ENCODE measurements around the gene SLC18A3. TPM values are rescaled to one million over a fixed set of nuclear protein-coding genes. Genes with fewer than 3 reads are reported as not detected.
A peak's percentile ranks its signal among the peaks of the same experiment; 100 is the strongest.

Gene SLC18A3
- total and polyA plus RNA-seq, 12 donors, result not detected

DNA sequence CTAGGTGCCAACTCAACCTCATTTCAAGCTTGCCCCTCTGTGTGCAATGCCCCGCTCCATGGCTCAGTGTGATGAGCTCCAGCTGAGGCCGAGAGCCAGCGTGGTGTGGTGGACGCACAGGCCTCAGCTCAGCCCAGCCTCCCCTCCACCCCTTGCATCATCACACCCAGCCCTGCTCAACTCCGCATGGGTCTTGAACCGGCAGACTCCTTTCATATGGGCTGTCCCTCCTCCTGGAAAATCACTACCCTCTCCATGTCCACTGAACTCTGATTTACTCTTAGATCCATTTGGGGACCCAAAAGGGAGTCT, 16.6 kb upstream of the SLC18A3 start:
- 79 to 83% methylated on average over 6 of the region's 6 CpGs for WGBS, 2 donors
- DNase-seq (no peak), ATAC-seq (no peak)
- TF ChIP-seq, protein P1, sequence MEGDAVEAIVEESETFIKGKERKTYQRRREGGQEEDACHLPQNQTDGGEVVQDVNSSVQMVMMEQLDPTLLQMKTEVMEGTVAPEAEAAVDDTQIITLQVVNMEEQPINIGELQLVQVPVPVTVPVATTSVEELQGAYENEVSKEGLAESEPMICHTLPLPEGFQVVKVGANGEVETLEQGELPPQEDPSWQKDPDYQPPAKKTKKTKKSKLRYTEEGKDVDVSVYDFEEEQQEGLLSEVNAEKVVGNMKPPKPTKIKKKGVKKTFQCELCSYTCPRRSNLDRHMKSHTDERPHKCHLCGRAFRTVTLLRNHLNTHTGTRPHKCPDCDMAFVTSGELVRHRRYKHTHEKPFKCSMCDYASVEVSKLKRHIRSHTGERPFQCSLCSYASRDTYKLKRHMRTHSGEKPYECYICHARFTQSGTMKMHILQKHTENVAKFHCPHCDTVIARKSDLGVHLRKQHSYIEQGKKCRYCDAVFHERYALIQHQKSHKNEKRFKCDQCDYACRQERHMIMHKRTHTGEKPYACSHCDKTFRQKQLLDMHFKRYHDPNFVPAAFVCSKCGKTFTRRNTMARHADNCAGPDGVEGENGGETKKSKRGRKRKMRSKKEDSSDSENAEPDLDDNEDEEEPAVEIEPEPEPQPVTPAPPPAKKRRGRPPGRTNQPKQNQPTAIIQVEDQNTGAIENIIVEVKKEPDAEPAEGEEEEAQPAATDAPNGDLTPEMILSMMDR (IDR thresholded peaks at IDR 0.05), result no peak
- peaks cover 0 to 6% (median 0%) of the 10 kb centered on the region in 11 donors for H3K9me3 ChIP-seq
- H3K4me3 ChIP-seq, result no peak overlapping the region
- H3K36me3 ChIP-seq, result no peaks in the 10 kb centered on the region
- H3K27me3 ChIP-seq, result peaks cover 0 to 32% (median 13%) of the 10 kb centered on the region in 7 donors
- H3K4me1 ChIP-seq, result no peaks in the 10 kb centered on the region
- no peak overlapping the region for H3K27ac ChIP-seq
- intact Hi-C loops (cut with DNase I), result loop anchor here in 5 of 10 donors (2.0 to 10.0 kb wide), 3 partner anchors 629 to 631 kb away; no protein-coding TSS in a partner anchor

DNA sequence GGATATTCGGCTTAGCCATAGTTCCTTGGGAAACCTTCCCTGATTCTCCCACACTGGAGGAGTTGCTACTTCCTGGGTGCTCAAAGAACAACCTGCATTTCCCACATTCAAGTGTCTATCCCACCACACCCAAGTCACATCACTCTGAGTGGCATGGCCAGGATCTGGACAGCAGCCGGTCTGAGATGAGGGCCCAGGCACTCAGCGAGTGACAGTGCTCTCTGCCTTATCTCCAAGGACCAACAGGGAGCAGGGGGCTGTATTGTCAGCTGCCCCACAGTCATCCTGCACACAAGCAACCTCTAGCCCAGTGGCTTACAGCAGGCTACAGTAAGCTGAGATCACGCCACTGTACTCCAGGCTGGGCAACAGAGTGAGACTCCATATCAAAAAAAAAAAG, 16.1 kb upstream of the SLC18A3 start:
- intact Hi-C loops (cut with DNase I), result loop anchor here in 7 of 10 donors (1.0 to 10.0 kb wide), 5 partner anchors 628 to 631 kb away; no protein-coding TSS in a partner anchor
- no peak overlapping the region for H3K27ac ChIP-seq
- peaks cover 0 to 6% (median 0%) of the 10 kb centered on the region in 11 donors for H3K9me3 ChIP-seq
- H3K27me3 ChIP-seq, result peaks cover 0 to 33% (median 13%) of the 10 kb centered on the region in 7 donors
- 58 to 65% methylated on average over 4 of the region's 4 CpGs for WGBS, 2 donors
- DNase-seq (no peak), ATAC-seq (no peak)
- no peaks in the 10 kb centered on the region for H3K4me1 ChIP-seq
- no peak overlapping the region for H3K4me3 ChIP-seq
- TF ChIP-seq, protein P1 (IDR thresholded peaks at IDR 0.05), result no peak
- no peaks in the 10 kb centered on the region for H3K36me3 ChIP-seq

GRCh38 chr10:49594594-49594993, 15.5 kb upstream of the SLC18A3 start:
- Histone ChIP-seq H3K27ac (no peak overlapping the region), H3K4me1 (no peaks in the 10 kb centered on the region), H3K36me3 (no peaks in the 10 kb centered on the region), H3K9me3 (peaks cover 0 to 1% (median 0%) of the 10 kb centered on the region in 11 donors), H3K27me3 (peaks cover 0 to 37% (median 13%) of the 10 kb centered on the region in 7 donors), H3K4me3 (no peak overlapping the region)
- peak in 1 of 2 donors; percentile 27 for DNase-seq
- 1 to 2% methylated on average over 6 of the region's 6 CpGs for WGBS, 2 donors
- TF ChIP-seq, protein P1 (IDR thresholded peaks at IDR 0.05), result peak; percentile 45 to 83 (median 78)
- peak in 5 of 8 donors; percentile 34 to 75 (median 64) for ATAC-seq
- intact Hi-C loops (cut with DNase I), result loop anchor here in 6 of 10 donors (1.0 to 10.0 kb wide), 4 partner anchors 628 to 630 kb away; no protein-coding TSS in a partner anchor

GRCh38 chr10:49595003-49595712, 15.0 kb upstream of the SLC18A3 start:
- intact Hi-C loops (cut with DNase I), result loop anchor here in 4 of 10 donors (2.0 to 10.0 kb wide), 3 partner anchors 627 to 630 kb away; no protein-coding TSS in a partner anchor
- ATAC-seq (no peak), DNase-seq (no peak)
- WGBS, 2 donors, result 60 to 67% methylated on average over 10 of the region's 10 CpGs
- no peaks in the 10 kb centered on the region for H3K4me1 ChIP-seq
- H3K4me3 ChIP-seq, result no peak overlapping the region
- H3K9me3 ChIP-seq, result no peaks in the 10 kb centered on the region
- H3K36me3 ChIP-seq, result no peaks in the 10 kb centered on the region
- H3K27ac ChIP-seq, result no peak overlapping the region
- H3K27me3 ChIP-seq, result peaks cover 0 to 42% (median 17%) of the 10 kb centered on the region in 7 donors
- TF ChIP-seq, protein P1 (IDR thresholded peaks at IDR 0.05), result no peak
